HepG2 (cell line): Measurements from ENCODE around the gene SPATS2. TPM values are rescaled to one million over a fixed set of nuclear protein-coding genes. Genes with fewer than 3 reads are reported as not detected.

Experiments
- ATAC-seq: fragments of 200-7000 bp; cut with Tn5 transposase; 3 replicates; pipeline ENCODE4 v1.9.1; 2020; ENCODE audit warnings: mild to moderate bottlenecking, moderate library complexity
- BruUV-seq: library from RNA; stranded (reverse); fragments of 400-500 nt; replicated peaks from 2 replicates; lab custom pipeline; 2021; lab: Mats Ljungman, UMichigan
- CTCF ChIA-PET: fragments of 300-600 bp; formaldehyde crosslinking; extraction: SDS; loops from one replicate; lab custom pipeline; 2021; ENCODE audit warnings: low total read pairs, inconsistent platforms, low intra/inter-chr PET ratio; lab: Yijun Ruan, JAX
- POLR2A ChIA-PET: fragments of 350-600 bp; sonication (Branson Sonifier 250); formaldehyde crosslinking; loops from one replicate; lab custom pipeline; 2020; ENCODE audit warnings: antibody characterized with exemption, inconsistent platforms; lab: Yijun Ruan, JAX
- DNase-seq: peaks from one replicate; pipeline ENCODE4 v3.0.0-alpha.2; 2015; ENCODE audit warnings: low spot score
- FAIRE-seq: peaks from 3 replicates; lab custom pipeline; 2011; peaks lifted over from hg19 to GRCh38; lab: Jason Lieb, UNC
- H2AFZ ChIP-seq: one replicate; pipeline ENCODE4 v1.6.1; 2011; ENCODE audit warnings: low read length, inconsistent platforms
- H3K27ac ChIP-seq: fragments of 300-600 bp; 3 replicates; pipeline ENCODE4 v1.8.0; 2011; ENCODE audit warnings: mixed run types, mild to moderate bottlenecking, mixed read lengths, low read length, inconsistent platforms; ENCODE audit not compliant: insufficient read depth; ENCODE audit errors: extremely low read length
- H3K27me3 ChIP-seq, 2 experiments: fragments of 200-600 bp in 1 of 2; 2 replicates in 1 of 2; 3 replicates in 1 of 2; pipeline versions ENCODE4 v1.6.0 to v1.8.0; 2011; ENCODE audit warnings: low read length in 2 of 2, mild to moderate bottlenecking in 2 of 2, moderate library complexity in 2 of 2, inconsistent platforms in 1 of 2; ENCODE audit not compliant: insufficient read depth in 2 of 2, control insufficient read depth in 1 of 2
- H3K36me3 ChIP-seq, 2 experiments: fragments of 200-600 bp in 1 of 2; replicated peaks in 1 of 2; 2 replicates in 1 of 2; 3 replicates in 1 of 2; pipeline versions ENCODE4 v1.5.1 to v1.8.0; 2011; ENCODE audit warnings: low read length in 2 of 2, inconsistent platforms in 1 of 2; ENCODE audit not compliant: insufficient read depth in 2 of 2, control insufficient read depth in 1 of 2
- H3K4me1 ChIP-seq: 2 replicates; pipeline ENCODE4 v1.5.1; 2012; ENCODE audit warnings: low read length, inconsistent platforms; ENCODE audit not compliant: insufficient read depth
- H3K4me2 ChIP-seq: 2 replicates; pipeline ENCODE4 v1.6.0; 2011; ENCODE audit warnings: low read depth, low read length, inconsistent platforms
- H3K4me3 ChIP-seq, 3 experiments: fragments of 200-600 bp in 1 of 3; sonication (generic), shearing (Covaris generic) in 1 of 3; replicated peaks in 1 of 3; 2 replicates each; pipeline ENCODE4 v1.5.1; 2011 to 2016; ENCODE audit warnings: low read length in 3 of 3, inconsistent platforms in 2 of 3, low read depth in 2 of 3, mild to moderate bottlenecking in 2 of 3, control low read depth in 1 of 3, mixed read lengths in 1 of 3; ENCODE audit not compliant: insufficient read depth in 1 of 3
- H3K79me2 ChIP-seq: one replicate; pipeline ENCODE4 v1.6.1; 2011; ENCODE audit warnings: low read length, inconsistent platforms; ENCODE audit not compliant: insufficient read depth
- H3K9ac ChIP-seq: 2 replicates; pipeline ENCODE4 v1.6.0; 2011; ENCODE audit warnings: mild to moderate bottlenecking, low read depth, low read length, inconsistent platforms; ENCODE audit not compliant: insufficient read depth
- H3K9me3 ChIP-seq: 2 replicates; pipeline ENCODE4 v1.5.1; 2012; ENCODE audit warnings: mild to moderate bottlenecking, low read length
- H4K20me1 ChIP-seq: 2 replicates; pipeline ENCODE4 v1.6.0; 2011; ENCODE audit warnings: inconsistent platforms, mild to moderate bottlenecking, low read length, moderate library complexity; ENCODE audit not compliant: insufficient read depth
- CEBPG ChIP-seq: IDR thresholded peaks from 2 replicates; pipeline ENCODE4 v1.6.1; 2016
- CENPX ChIP-seq: sonication (generic); formaldehyde crosslinking; IDR thresholded peaks from 2 replicates; pipeline ENCODE4 v1.9.0; 2021; ENCODE audit warnings: mild to moderate bottlenecking, missing genetic modification reagents, moderate library complexity
- HNRNPH1 ChIP-seq: fragments of 200-400 bp; formaldehyde crosslinking; optimal IDR thresholded peaks from 2 replicates; pipeline ENCODE3; 2017; ENCODE audit warnings: mild to moderate bottlenecking, low read depth, low read length
- MAZ ChIP-seq, 2 experiments: sonication (generic) in 1 of 2; formaldehyde crosslinking in 1 of 2; IDR thresholded peaks; 2 replicates each; pipeline versions ENCODE4 v1.5.0 to v1.6.1; 2012 to 2020; ENCODE audit warnings: low read depth in 2 of 2, mild to moderate bottlenecking in 2 of 2, borderline replicate concordance in 1 of 2, improper control_type of control experiment in 1 of 2, low read length in 1 of 2, missing genetic modification reagents in 1 of 2, moderate library complexity in 1 of 2
- MEIS1 ChIP-seq: sonication (generic); formaldehyde crosslinking; IDR thresholded peaks from 2 replicates; pipeline ENCODE4 v1.9.0; 2021; ENCODE audit warnings: mild to moderate bottlenecking, missing genetic modification reagents, moderate library complexity, borderline replicate concordance
- REL ChIP-seq: sonication (generic); formaldehyde crosslinking; conservative IDR thresholded peaks from 2 replicates; pipeline ENCODE4 v1.8.0; 2022; ENCODE audit warnings: mild to moderate bottlenecking, missing genetic modification reagents, moderate library complexity
- STAT5B ChIP-seq: sonication (generic); formaldehyde crosslinking; IDR thresholded peaks from 2 replicates; pipeline ENCODE4 v1.4.0; 2020; ENCODE audit warnings: missing genetic modification reagents
- ZNF17 ChIP-seq: sonication (generic); formaldehyde crosslinking; IDR thresholded peaks from 2 replicates; pipeline ENCODE4 v1.5.0; 2020; ENCODE audit warnings: mild to moderate bottlenecking, missing genetic modification reagents
- ZNF180 ChIP-seq: sonication (generic); formaldehyde crosslinking; IDR thresholded peaks from 2 replicates; pipeline ENCODE4 v1.4.0; 2020; ENCODE audit warnings: low read depth, missing genetic modification reagents, borderline replicate concordance
- ZNF20 ChIP-seq: sonication (generic); formaldehyde crosslinking; IDR thresholded peaks from 2 replicates; pipeline ENCODE4 v1.4.0; 2020; ENCODE audit warnings: mild to moderate bottlenecking, moderate library complexity, missing genetic modification reagents
- ZNF205 ChIP-seq: IDR thresholded peaks from 2 replicates; pipeline ENCODE4 v1.6.1; 2018; ENCODE audit warnings: missing biosample characterization, missing genetic modification reagents
- in situ Hi-C: cut with HindIII; loops from 2 replicates; pipeline ENCODE4 v1.10.0; 2017; ENCODE audit warnings: low pct_unique_long_range_greater_than_20kb; ENCODE audit not compliant: extremely low pct_ligation_motif_present
- intact Hi-C: fragments of 100-400 bp; cut with micrococcal nuclease; formaldehyde crosslinking; loops from one replicate; pipeline ENCODE4 v1.10.0; 2022; ENCODE audit not compliant: unreplicated experiment
- polyA plus RNA-seq, 8 experiments: library from polyadenylated mRNA; depleted of rRNA in 3 of 8; stranded (reverse) in 7 of 8; unstranded in 1 of 8; fragments of >200 nt; fragmentation: Illumina TruSeq in 4 of 8; extraction: Trizol in 4 of 8; gene quantifications; 2 replicates each; pipeline versions ENCODE4 v1.2.1 to v1.2.3, GENCODE V29; 2011 to 2016; ENCODE audit warnings: low read depth in 4 of 8, missing spikeins in 1 of 8, mixed read lengths in 1 of 8; ENCODE audit not compliant: insufficient read depth in 1 of 8
- total RNA-seq, 5 experiments: library from RNA; depleted of rRNA; stranded (reverse); fragments of >200 nt; fragmentation: Illumina TruSeq; extraction: Trizol; gene quantifications; 2 replicates each; pipeline ENCODE4 v1.2.3, GENCODE V29; 2016; ENCODE audit warnings: low read depth in 1 of 5
- TF ChIP-seq, protein P1 (sequence below): IDR thresholded peaks from 2 replicates; pipeline ENCODE4 v1.6.1; 2016; ENCODE audit warnings: mild to moderate bottlenecking
- TF ChIP-seq, protein P2 (sequence below): sonication (generic); formaldehyde crosslinking; IDR thresholded peaks from 2 replicates; pipeline ENCODE4 v1.5.0; 2020; ENCODE audit warnings: mild to moderate bottlenecking, missing genetic modification reagents, borderline replicate concordance
- TF ChIP-seq, protein P3 (sequence below): IDR thresholded peaks from 2 replicates; pipeline ENCODE4 v1.6.1; 2016; ENCODE audit warnings: missing compliant biosample characterization, missing genetic modification reagents, borderline replicate concordance
- TF ChIP-seq, protein P4 (sequence below): sonication (generic); formaldehyde crosslinking; IDR thresholded peaks from 2 replicates; pipeline ENCODE4 v1.4.0; 2020; ENCODE audit warnings: mild to moderate bottlenecking, missing genetic modification reagents

Gene SPATS2
- total and polyA plus RNA-seq, 2 of the 13 experiments (the other 11 are each of a cell fraction or from before 2014, with no cell fraction given): 19.3 to 28.1 TPM

DNA sequence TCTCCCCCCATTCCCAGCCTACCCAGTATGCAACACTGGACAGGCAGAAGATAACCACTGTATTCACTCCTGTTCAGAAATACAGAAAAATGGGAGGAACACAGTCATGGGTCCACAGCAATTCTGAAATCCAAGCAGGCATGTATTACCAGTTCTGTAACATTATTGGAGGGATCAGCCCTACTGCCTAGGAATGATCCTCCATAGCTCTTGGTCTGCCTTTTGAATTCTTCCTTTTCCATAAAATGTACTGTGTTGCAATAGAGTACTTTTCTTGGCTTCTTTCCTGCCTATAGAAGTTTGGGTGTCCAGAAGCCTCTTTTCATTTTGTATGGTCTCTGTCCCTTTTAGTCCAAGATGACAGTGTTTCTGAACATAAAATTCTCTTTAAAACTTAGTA lies 46.5 kb downstream of the SPATS2 start:
- Histone ChIP-seq H3K4me2 (no peak overlapping the region), H3K27ac (no peak overlapping the region), H3K79me2 (peaks cover 10% of the 10 kb centered on the region), H3K9me3 (no peaks in the 10 kb centered on the region), H3K27me3 (no peaks in the 10 kb centered on the region), H3K36me3 (no peaks in the 10 kb centered on the region; a peak in 1 of 5 replicates), H3K9ac (no peak overlapping the region), H3K4me3 (no peak overlapping the region), H3K4me1 (peaks cover 56% of the 10 kb centered on the region), H2AFZ (no peak overlapping the region), H4K20me1 (no peaks in the 10 kb centered on the region)
- in situ Hi-C loops: no loop called here
- ChIA-PET POLR2A (interaction anchor here (1.5 to 2.4 kb wide), 2 partner anchors 11 to 47 kb away, joined by 3 to 7 read pairs; partner anchors contain the start of gene SPATS2), CTCF (no interaction called here)
- BruUV-seq: no TSS peak
- FAIRE-seq (no peak), DNase-seq (no peak), ATAC-seq (no peak)
- TF ChIP-seq ZNF205 (CRISPR knock-in tag): no peak
- no peak for TF ChIP-seq MEIS1 (CRISPR knock-in tag)
- no peak for TF ChIP-seq ZNF20 (CRISPR knock-in tag)
- TF ChIP-seq ZNF17 (CRISPR knock-in tag): no peak
- TF ChIP-seq, protein P1, sequence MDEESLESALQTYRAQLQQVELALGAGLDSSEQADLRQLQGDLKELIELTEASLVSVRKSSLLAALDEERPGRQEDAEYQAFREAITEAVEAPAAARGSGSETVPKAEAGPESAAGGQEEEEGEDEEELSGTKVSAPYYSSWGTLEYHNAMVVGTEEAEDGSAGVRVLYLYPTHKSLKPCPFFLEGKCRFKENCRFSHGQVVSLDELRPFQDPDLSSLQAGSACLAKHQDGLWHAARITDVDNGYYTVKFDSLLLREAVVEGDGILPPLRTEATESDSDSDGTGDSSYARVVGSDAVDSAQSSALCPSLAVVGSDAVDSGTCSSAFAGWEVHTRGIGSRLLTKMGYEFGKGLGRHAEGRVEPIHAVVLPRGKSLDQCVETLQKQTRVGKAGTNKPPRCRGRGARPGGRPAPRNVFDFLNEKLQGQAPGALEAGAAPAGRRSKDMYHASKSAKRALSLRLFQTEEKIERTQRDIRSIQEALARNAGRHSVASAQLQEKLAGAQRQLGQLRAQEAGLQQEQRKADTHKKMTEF: no peak
- no peak for TF ChIP-seq STAT5B (CRISPR knock-in tag)
- TF ChIP-seq HNRNPH1: no peak
- TF ChIP-seq, protein P2, sequence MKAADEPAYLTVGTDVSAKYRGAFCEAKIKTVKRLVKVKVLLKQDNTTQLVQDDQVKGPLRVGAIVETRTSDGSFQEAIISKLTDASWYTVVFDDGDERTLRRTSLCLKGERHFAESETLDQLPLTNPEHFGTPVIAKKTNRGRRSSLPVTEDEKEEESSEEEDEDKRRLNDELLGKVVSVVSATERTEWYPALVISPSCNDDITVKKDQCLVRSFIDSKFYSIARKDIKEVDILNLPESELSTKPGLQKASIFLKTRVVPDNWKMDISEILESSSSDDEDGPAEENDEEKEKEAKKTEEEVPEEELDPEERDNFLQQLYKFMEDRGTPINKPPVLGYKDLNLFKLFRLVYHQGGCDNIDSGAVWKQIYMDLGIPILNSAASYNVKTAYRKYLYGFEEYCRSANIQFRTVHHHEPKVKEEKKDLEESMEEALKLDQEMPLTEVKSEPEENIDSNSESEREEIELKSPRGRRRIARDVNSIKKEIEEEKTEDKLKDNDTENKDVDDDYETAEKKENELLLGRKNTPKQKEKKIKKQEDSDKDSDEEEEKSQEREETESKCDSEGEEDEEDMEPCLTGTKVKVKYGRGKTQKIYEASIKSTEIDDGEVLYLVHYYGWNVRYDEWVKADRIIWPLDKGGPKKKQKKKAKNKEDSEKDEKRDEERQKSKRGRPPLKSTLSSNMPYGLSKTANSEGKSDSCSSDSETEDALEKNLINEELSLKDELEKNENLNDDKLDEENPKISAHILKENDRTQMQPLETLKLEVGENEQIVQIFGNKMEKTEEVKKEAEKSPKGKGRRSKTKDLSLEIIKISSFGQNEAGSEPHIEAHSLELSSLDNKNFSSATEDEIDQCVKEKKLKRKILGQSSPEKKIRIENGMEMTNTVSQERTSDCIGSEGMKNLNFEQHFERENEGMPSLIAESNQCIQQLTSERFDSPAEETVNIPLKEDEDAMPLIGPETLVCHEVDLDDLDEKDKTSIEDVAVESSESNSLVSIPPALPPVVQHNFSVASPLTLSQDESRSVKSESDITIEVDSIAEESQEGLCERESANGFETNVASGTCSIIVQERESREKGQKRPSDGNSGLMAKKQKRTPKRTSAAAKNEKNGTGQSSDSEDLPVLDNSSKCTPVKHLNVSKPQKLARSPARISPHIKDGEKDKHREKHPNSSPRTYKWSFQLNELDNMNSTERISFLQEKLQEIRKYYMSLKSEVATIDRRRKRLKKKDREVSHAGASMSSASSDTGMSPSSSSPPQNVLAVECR (CRISPR knock-in tag): no peak
- TF ChIP-seq CENPX (CRISPR knock-in tag): no peak
- no peak for TF ChIP-seq ZNF180 (CRISPR knock-in tag)
- TF ChIP-seq, protein P3, sequence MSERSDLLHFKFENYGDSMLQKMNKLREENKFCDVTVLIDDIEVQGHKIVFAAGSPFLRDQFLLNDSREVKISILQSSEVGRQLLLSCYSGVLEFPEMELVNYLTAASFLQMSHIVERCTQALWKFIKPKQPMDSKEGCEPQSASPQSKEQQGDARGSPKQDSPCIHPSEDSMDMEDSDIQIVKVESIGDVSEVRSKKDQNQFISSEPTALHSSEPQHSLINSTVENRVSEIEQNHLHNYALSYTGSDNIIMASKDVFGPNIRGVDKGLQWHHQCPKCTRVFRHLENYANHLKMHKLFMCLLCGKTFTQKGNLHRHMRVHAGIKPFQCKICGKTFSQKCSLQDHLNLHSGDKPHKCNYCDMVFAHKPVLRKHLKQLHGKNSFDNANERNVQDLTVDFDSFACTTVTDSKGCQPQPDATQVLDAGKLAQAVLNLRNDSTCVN (CRISPR knock-in tag): no peak
- TF ChIP-seq REL: no peak
- TF ChIP-seq, protein P4, sequence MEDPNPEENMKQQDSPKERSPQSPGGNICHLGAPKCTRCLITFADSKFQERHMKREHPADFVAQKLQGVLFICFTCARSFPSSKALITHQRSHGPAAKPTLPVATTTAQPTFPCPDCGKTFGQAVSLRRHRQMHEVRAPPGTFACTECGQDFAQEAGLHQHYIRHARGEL (CRISPR knock-in tag): no peak
- TF ChIP-seq MAZ (IDR thresholded peaks at IDR 0.05; ENCODE audit: borderline replicate concordance, low read depth, low read length): no peak
- no peak for TF ChIP-seq MAZ (CRISPR knock-in tag; IDR thresholded peaks at IDR 0.05; ENCODE audit: low read depth)
- TF ChIP-seq CEBPG: no peak
- intact Hi-C loops: no loop called here
